Stomach (tissue), 9 donors: ENCODE measurements around the gene RECK. TPM values are rescaled to one million over a fixed set of nuclear protein-coding genes. Genes with fewer than 3 reads are reported as not detected.

Source experiments
- DNase-seq, 2 donors: peaks; one replicate each; pipeline versions ENCODE4 v3.0.0 to v3.0.0-alpha.2; 2013 to 2019
- H3K27ac ChIP-seq, 5 donors: fragments of 200-600 bp in 4 of 5; sonication (generic) in 4 of 5; one replicate each; pipeline ENCODE4 v1.5.1; 2013 to 2019; ENCODE audit warnings: mild to moderate bottlenecking in 1 of 5, moderate library complexity in 1 of 5
- H3K27me3 ChIP-seq, 3 donors: fragments of 200-600 bp; sonication (generic); one replicate each; pipeline ENCODE4 v1.5.1; 2017 to 2019; ENCODE audit warnings: mixed run types in 1 of 3
- H3K36me3 ChIP-seq, 4 donors: fragments of 200-600 bp; sonication (generic); 1 replicate in 3 of 4; 2 replicates in 1 of 4; pipeline ENCODE4 v1.5.1; 2016 to 2019
- H3K4me1 ChIP-seq, 4 donors: fragments of 200-600 bp; sonication (generic); one replicate each; pipeline ENCODE4 v1.5.1; 2016 to 2019
- H3K4me3 ChIP-seq, 4 donors: fragments of 200-600 bp; sonication (generic) in 3 of 4; one replicate each; pipeline ENCODE4 v1.5.1; 2016 to 2019; ENCODE audit warnings: mild to moderate bottlenecking in 1 of 4
- H3K9me3 ChIP-seq, 4 donors: fragments of 200-600 bp; sonication (generic); one replicate each; pipeline ENCODE4 v1.5.1; 2016 to 2019
- CTCF ChIP-seq, 7 experiments: fragments of 450-650 bp in 4 of 7; fragments of 200-600 bp in 3 of 7; sonication (generic) in 3 of 7; IDR thresholded peaks; one replicate each; pipeline ENCODE4 v1.5.1; 2016 to 2019; ENCODE audit warnings: antibody characterized with exemption in 7 of 7, control low read depth in 2 of 7, mild to moderate bottlenecking in 1 of 7
- EP300 ChIP-seq: sonication (generic); formaldehyde crosslinking; IDR thresholded peaks from one replicate; pipeline ENCODE4 v1.6.1; 2017; ENCODE audit warnings: antibody characterized with exemption
- POLR2A ChIP-seq, 4 donors: fragments of 450-650 bp; IDR thresholded peaks; one replicate each; pipeline ENCODE4 v1.6.1; 2016; ENCODE audit warnings: antibody characterized with exemption in 4 of 4, control low read depth in 2 of 4, mild to moderate bottlenecking in 1 of 4, moderate library complexity in 1 of 4
- POLR2AphosphoS5 ChIP-seq, 3 donors: sonication (generic); formaldehyde crosslinking; IDR thresholded peaks; one replicate each; pipeline ENCODE4 v1.6.1; 2016; ENCODE audit warnings: antibody characterized with exemption in 3 of 3
- WGBS, 5 donors: extraction: QIAGEN DNeasy Blood & Tissue Kit in 3 of 5; methylation state at CpG; one replicate each; pipeline versions ENCODE4 v1.1.5 to v1.1.7; 2013 to 2018; 5-methylcytosine and 5-hydroxymethylcytosine counted together
- intact Hi-C: fragments of 100-400 bp; cut with DNase I; formaldehyde crosslinking; loops from one replicate; pipeline ENCODE4 v1.15.1; 2023; ENCODE audit warnings: low total_unique reads
- polyA plus RNA-seq, 3 donors: library from polyadenylated mRNA; stranded (reverse); fragments of 200-250 nt; gene quantifications; one replicate each; pipeline ENCODE4 v1.2.3, GENCODE V29; 2013
- total RNA-seq, 5 donors: library from RNA; depleted of rRNA; stranded (reverse); fragments of >200 nt; gene quantifications; one replicate each; pipeline versions ENCODE4 v1.1.0 to v1.2.3, GENCODE V29; 2014 to 2016
- donor health status: healthy with polysubstance abuse.
- donor health status: Bipolar disorder and iron deficiency.
- donor health status: healthy.

The RECK gene
- total and polyA plus RNA-seq, 8 donors, result 2.3 to 19.3 (median 4.8) TPM

GRCh38 chr9:36165826-36166167 is 129.1 kb downstream of the RECK start:
- intact Hi-C loops, result no loop called here

GRCh38 chr9:36166168-36166927 is 129.6 kb downstream of the RECK start:
- peak overlapping the region; percentile 18 to 83 (median 66) for H3K27ac ChIP-seq
- TF ChIP-seq CTCF (IDR thresholded peaks at IDR 0.05) (peak in 5 of 7 experiments; percentile 81 to 96 (median 88)), POLR2A (IDR thresholded peaks at IDR 0.05) (no peak), POLR2AphosphoS5 (IDR thresholded peaks at IDR 0.05) (peak in 1 of 3 donors; percentile 62), EP300 (no peak)
- peaks cover 7 to 49% (median 26%) of the 10 kb centered on the region in 4 donors for H3K4me1 ChIP-seq
- DNase-seq, result peak; percentile 87 to 94
- 2 to 6% (median 5%) methylated on average over 36 to 58 of the region's 58 CpGs for WGBS, 5 donors
- intact Hi-C loops, result no loop called here
- H3K36me3 ChIP-seq, result no peaks in the 10 kb centered on the region
- H3K9me3 ChIP-seq, result no peaks in the 10 kb centered on the region
- H3K4me3 ChIP-seq, result peak overlapping the region; percentile 47 to 58 (median 52)
- H3K27me3 ChIP-seq, result peaks cover 0 to 6% (median 0%) of the 10 kb centered on the region in 3 donors

More at GRCh38 chr9:36165826-36166167, 129.1 kb downstream of the RECK start:
- WGBS, 5 donors, result 26 to 48% (median 44%) methylated on average over 12 of the region's 12 CpGs
- TF ChIP-seq CTCF (IDR thresholded peaks at IDR 0.05) (no peak), POLR2A (IDR thresholded peaks at IDR 0.05) (no peak), POLR2AphosphoS5 (IDR thresholded peaks at IDR 0.05) (no peak), EP300 (no peak)
- H3K27me3 ChIP-seq, result peaks cover 0 to 6% (median 0%) of the 10 kb centered on the region in 3 donors
- H3K36me3 ChIP-seq, result no peaks in the 10 kb centered on the region
- peak overlapping the region; percentile 47 to 58 (median 52) for H3K4me3 ChIP-seq
- peak overlapping the region in 4 of 5 donors; percentile 57 to 83 (median 72) for H3K27ac ChIP-seq
- H3K4me1 ChIP-seq, result peaks cover 7 to 53% (median 26%) of the 10 kb centered on the region in 4 donors
- no peaks in the 10 kb centered on the region for H3K9me3 ChIP-seq
- no peak for DNase-seq

- no peaks in the 10 kb centered on the region for H3K9me3 ChIP-seq
- no peaks in the 10 kb centered on the region for H3K36me3 ChIP-seq
- intact Hi-C loops, result no loop called here
- 73 to 87% (median 80%) methylated on average over 6 of the region's 6 CpGs for WGBS, 5 donors
- no peak for TF ChIP-seq EP300
- no peak for TF ChIP-seq POLR2A (IDR thresholded peaks at IDR 0.05)
- TF ChIP-seq CTCF (IDR thresholded peaks at IDR 0.05), result no peak
- no peak for TF ChIP-seq POLR2AphosphoS5 (IDR thresholded peaks at IDR 0.05)
- H3K4me3 ChIP-seq, result no peak within 1 kb of the TSS
- no peak for DNase-seq
- peaks cover 0 to 6% (median 0%) of the 10 kb centered on the region in 3 donors for H3K27me3 ChIP-seq
- H3K27ac ChIP-seq, result no peak within 1 kb of the TSS
- peaks cover 0 to 30% (median 19%) of the 10 kb centered on the region in 4 donors for H3K4me1 ChIP-seq
These were observed 132.5 kb downstream of the RECK start, which contains the start of gene CCIN for GRCh38 chr9:36169166-36169565. TSS of gene CCIN (plus strand) at chr9:36169388. CDS start at chr9:36169503, 115 bp downstream.

GRCh38 chr9:36169708-36170107 is 133.0 kb downstream of the RECK start:
- WGBS, 5 donors, result 89 to 95% (median 93%) methylated on average over 17 of the region's 17 CpGs

More at GRCh38 chr9:36169708-36170107, 133.0 kb downstream of the RECK start:
- H3K9me3 ChIP-seq, result no peaks in the 10 kb centered on the region
- no peak overlapping the region for H3K27ac ChIP-seq
- no peaks in the 10 kb centered on the region for H3K36me3 ChIP-seq
- peaks cover 0 to 6% (median 0%) of the 10 kb centered on the region in 3 donors for H3K27me3 ChIP-seq
- no peak overlapping the region for H3K4me3 ChIP-seq
- intact Hi-C loops, result no loop called here
- TF ChIP-seq EP300 (no peak), POLR2AphosphoS5 (IDR thresholded peaks at IDR 0.05) (no peak), POLR2A (IDR thresholded peaks at IDR 0.05) (no peak), CTCF (IDR thresholded peaks at IDR 0.05) (no peak)
- peaks cover 0 to 25% (median 16%) of the 10 kb centered on the region in 4 donors for H3K4me1 ChIP-seq
- DNase-seq, result no peak
